ENCODE measurements around the gene MIB2.
"Not testable (repeated sequence)": the region's sequence is repeated elsewhere in the genome, so short reads cannot be mapped to it uniquely, and the experiment has no call there.

MIB2 gene

DNA sequence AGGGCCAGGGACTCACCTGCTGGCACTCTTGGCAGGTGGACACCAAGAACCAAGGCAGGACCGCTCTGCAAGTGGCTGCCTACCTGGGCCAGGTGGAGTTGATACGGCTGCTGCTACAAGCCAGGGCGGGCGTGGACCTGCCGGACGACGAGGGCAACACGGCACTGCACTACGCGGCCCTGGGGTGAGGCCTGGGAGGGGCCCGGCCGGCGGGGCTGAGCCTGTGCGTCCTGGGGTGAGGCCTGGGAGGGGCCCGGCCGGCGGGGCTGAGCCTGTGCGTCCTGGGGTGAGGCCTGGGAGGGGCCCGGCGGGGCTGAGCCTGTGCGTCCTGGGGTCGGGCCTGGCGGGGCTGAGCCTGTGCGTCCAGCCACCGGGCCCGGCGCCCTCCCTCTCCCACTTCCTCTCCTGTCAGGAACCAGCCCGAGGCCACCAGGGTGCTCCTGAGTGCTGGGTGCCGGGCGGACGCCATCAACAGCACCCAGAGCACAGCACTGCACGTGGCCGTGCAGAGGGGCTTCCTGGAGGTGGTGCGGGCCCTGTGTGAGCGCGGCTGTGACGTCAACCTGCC lies 12.0 kb downstream of the MIB2 start:
- DNase-seq (ENCODE audit: low spot score) = no peak

GRCh38 chr1:1627829-1628753 lies 12.8 kb downstream of the MIB2 start:
- no peak for DNase-seq (ENCODE audit: low spot score)

- DNase-seq (ENCODE audit: low spot score) = peak; percentile 37
These were observed 13.6 kb downstream of the MIB2 start for GRCh38 chr1:1628754-1629429.

DNA sequence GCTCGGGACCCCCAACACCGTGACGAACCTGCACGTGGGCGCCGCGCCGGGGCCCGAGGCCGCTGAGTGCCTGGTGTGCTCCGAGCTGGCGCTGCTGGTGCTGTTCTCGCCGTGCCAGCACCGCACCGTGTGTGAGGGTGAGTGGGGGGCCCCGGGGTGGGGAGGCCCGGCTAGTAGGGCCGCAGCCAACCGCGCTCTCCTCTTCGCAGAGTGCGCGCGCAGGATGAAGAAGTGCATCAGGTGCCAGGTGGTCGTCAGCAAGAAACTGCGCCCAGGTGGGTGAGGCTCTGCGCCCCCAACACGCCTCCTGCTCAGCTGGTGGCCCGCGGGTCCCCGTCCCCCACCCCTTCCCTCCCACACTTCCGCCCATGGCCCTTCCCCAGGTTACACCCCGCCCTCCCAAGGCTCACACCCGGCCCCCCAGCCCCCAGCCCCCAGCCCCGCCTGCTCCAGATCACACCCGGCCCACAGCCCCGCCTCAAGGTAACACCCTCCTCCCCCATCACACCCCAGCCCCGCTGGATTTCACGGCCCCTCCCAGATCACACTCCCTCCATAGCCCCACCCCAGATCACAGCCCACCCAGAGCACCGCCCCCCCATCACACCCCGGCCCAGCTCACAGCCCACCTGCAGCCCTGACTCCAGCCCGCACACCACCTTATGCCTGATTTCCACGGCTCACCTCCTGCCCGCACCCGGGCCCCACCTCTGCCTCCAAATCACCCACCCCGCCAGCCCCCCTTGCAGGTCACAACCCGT lies 14.3 kb downstream of the MIB2 start:
- peak; percentile 89 for DNase-seq (ENCODE audit: low spot score)

- DNase-seq (ENCODE audit: low spot score) = peak; percentile 96
These were observed 15.1 kb downstream of the MIB2 start for GRCh38 chr1:1630191-1630964.

- peak; percentile 17 for DNase-seq (ENCODE audit: low spot score)
These were observed 15.9 kb downstream of the MIB2 start for GRCh38 chr1:1630965-1631781.

- DNase-seq (ENCODE audit: low spot score) = no peak
These were observed 16.6 kb downstream of the MIB2 start, which contains the start of gene MMP23B for GRCh38 chr1:1631782-1632420. TSS of gene MMP23B (plus strand) at chr1:1632173. CDS start at chr1:1632219, 46 bp downstream.

GRCh38 chr1:1633409-1633808 lies 18.1 kb downstream of the MIB2 start:
- not testable (repeated sequence) for DNase-seq (ENCODE audit: low spot score)

- not testable (repeated sequence) for DNase-seq (ENCODE audit: low spot score)
These were observed 19.3 kb downstream of the MIB2 start for GRCh38 chr1:1634613-1635012.

DNA sequence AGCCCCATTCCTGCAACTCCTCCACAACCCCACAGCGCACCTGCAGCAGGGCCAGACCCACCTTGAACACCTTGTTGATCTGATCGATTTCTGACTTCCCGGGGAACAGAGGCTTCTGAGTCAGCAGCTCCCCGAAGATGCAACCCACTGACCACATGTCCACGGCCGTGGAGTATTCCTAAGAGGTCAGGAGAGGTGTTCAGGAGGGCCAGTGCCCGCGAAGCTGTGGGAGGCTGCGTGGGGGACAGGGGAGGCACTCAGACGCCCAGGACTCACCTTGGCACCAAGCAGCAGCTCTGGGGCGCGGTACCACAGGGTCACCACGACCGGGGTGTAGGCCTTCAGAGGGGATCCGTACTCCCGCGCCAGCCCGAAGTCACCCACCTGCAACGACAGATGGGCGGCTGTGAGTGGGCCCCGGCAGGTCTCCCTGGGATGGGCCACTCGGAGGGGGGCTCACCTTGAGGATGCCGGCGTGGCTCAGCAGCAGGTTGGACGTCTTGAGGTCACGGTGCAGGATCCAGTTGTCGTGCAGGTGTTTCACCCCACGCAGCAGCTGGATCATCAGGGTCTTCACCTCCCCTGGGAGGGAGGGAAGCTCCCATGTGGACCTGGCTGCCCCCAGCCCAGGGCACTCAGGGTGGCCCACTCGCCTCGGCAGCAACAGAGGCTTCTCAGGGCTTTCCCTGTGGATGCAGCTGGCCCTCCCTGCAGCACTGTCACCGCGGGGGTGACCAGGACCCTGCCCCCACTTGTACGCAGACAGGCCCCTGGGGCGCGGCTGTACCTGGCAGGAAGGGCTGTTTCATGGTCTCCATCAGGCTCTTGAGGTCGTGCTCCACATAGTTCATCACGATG lies 21.6 kb downstream of the MIB2 start:
- not testable (repeated sequence) for DNase-seq (ENCODE audit: low spot score)

DNA sequence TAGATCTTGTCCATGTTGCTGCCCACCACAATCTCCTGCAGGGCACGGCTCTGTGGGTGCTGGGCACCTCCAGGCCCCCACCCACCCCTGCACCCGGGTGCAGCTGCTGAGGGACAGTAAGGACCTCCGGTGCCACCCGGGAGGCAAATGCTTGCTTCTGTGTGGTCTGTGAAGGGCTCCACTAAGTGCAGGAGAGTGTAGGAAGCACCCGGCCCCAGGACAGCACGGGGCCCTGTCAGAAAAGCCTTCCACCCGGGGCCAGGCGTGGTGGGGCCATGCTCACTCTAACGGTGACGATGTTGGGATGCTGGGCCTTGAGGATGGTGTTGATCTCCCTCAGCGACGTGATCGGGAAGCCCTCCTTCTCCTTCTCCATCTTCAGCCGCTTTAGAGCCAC lies 22.2 kb downstream of the MIB2 start:
- DNase-seq (ENCODE audit: low spot score) = not testable (repeated sequence)

DNA sequence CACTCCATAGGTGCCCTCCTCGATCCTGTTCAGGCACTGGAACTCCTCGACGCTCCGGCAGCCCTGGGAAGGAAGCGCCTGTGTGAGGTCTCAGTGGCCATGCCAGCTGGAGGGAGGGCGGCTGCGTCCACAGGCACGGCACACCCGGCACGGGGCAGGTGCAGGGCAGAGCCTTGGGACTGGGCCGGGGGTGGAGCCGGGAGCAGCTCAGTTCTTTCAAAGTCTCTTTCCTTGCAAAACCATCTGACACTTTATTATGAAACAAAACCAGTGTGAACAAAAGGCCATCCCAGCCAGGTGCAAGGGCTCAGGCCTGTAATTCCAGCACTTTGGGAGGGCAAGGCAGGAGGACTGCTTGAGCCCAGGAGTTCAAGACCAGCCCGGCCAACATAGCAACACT lies 23.2 kb downstream of the MIB2 start:
- DNase-seq (ENCODE audit: low spot score) = not testable (repeated sequence)

DNA sequence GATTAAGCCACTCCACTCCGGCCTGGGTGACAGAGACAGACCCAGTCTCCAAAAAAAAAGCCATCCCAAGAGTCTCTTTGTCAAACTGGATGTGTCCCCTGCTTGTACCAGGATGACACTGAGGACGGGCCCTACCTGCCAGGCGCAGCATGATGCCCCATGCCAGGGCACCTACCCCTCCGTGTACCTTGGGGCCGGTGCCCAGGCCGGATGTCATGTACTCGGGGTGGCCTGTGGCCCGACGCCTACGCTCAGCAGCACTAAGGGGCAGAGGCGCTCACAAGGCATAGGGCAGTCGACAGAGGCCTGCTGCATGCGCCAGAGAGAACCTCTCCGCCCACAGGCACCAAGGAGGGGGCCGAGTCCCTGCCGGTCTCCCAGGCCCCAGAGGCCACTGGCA lies 24.1 kb downstream of the MIB2 start:
- DNase-seq (ENCODE audit: low spot score) = not testable (repeated sequence)

DNA sequence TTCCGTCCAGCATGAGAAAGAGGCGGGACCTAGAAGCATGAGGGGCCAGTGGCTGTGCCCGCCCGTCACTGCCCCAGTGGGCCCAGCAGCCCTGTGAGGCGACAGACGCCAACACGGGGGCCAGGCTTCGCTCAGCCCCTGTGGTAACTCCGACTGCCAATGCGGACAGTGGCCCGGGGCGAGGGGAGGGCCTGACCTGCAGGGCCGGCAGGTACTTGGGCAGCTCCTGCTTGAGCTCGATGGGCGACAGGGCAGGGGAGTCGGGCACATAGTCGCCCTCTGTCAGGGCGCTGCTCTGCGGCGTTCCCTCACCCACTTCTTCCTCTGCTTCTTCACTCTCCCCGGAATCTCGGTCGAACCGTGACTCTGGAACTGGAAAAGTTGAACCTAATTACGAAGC lies 24.8 kb downstream of the MIB2 start:
- DNase-seq (ENCODE audit: low spot score) = not testable (repeated sequence)

DNA sequence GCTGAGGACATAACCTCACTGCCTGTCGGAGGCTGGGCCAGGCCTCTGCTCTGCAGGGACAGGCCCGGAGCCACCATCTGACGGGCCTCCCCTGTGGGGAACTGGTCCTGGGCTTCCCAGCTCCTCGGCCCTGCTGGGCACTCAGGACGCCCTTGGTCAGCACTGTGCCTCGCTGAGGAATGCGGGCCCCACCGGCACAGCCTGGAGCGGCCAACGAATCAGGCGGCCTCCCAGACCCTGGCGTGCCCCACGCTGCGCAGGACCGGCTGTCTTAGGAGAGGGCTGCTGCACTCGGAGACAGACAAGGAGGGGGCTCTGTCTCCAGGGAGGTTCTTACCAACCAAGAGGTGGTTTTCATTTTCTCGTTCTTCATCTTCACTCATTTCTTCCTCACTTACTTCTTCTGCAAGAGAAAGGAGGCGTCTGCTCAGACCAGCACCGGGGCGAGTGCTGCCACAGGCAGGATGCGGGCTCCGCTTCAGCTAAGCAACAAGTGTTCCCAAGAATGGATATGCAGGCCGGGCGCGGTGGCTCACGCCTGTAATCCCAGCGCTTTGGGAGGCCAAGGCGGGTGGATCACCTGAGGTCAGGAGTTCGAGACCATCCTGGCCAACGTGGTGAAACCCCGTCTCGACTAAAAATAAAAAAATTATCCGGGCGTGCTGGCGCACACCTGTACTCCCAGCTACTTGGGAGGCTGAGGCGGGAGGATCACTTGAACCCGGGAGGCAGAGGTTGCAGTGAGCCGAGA lies 25.6 kb downstream of the MIB2 start:
- not testable (repeated sequence) for DNase-seq (ENCODE audit: low spot score)

GRCh38 chr1:1646326-1646725 lies 31.0 kb downstream of the MIB2 start:
- not testable (repeated sequence) for DNase-seq (ENCODE audit: low spot score)

GRCh38 chr1:1647567-1648241 lies 32.4 kb downstream of the MIB2 start:
- not testable (repeated sequence) for DNase-seq (ENCODE audit: low spot score)

Data from CD4-positive, alpha-beta T cell treated with Interleukin-2 at 100 ng/mL for 4 hours (primary cell).